Non-pigmented ciliary epithelial cell (primary cell): ENCODE results near the gene DLGAP4.

Experiments used
- DNase-seq: peaks from one replicate; pipeline ENCODE4 v3.0.0-alpha.2; 2010; ENCODE audit warnings: low read depth

Gene DLGAP4

DNA sequence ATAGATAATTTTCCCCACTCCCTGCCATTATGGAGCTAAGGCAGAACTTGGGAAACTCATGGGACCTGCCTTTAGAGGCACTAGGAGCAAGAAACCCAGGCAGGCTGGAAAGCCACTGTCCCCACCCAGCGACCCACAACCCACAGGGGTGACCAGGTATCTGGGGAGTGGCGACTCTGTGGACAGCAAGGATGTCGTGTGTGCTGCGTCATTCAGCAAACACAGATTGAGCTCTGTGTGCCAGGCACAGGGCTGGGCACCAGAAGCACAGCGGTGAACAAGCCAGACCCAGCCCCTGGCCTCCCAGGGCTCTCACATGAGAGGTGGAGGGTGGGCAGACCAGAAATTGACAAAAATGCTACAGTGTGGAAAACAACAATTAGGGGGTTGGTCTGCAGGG lies 27.7 kb downstream of the DLGAP4 start:
- no peak for DNase-seq

DNA sequence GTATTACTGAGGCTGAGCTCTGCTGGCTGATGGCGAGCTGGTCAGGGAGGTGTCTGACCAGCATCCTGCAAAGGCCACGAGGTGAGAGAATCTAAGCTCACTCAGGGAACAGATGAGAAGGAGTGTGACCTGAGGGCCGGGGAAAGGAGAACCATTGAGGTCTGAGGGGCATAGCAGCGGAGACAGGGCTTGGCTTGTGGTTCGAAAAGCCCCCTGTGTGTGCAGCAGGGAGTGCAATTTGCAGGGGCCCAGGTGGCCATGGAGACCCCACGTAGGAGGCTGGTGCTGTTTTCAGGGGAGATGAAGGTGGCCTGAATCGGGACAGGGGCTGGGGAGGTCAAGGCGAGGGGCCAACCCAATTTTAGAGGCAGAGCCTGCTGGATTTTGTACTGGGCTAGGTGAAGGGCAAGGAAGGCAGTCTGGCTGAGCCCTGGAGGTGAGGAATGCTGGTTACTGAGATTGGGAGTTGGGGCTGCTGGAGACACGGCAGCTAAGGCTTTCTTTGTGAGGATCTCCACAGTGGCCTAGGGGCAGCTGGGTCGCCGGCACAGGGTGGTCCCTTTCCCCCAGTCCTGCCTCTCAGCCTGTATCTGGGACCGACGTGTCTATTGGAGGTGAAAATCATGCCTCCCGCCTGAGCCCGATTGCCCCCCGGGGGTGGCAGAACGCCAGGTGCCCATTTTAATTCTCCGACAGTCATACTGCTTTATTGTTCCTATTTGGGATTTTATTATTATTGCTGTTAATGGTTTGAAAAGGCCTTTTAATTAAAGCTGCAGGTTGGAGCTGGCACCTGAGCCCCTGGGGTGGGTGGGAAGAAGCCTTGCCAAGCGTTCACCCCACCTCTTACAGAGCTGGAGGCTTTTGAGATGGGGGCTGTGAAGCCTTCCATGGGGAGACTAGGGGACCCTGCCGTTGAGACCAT lies 28.4 kb downstream of the DLGAP4 start:
- DNase-seq, result no peak

- DNase-seq, result no peak
Measured at GRCh38 chr20:36335206-36335870, 29.2 kb downstream of the DLGAP4 start.

GRCh38 chr20:36336204-36336603 lies 30.1 kb downstream of the DLGAP4 start:
- DNase-seq, result no peak

- no peak for DNase-seq
Measured at GRCh38 chr20:36336954-36337704, 31.0 kb downstream of the DLGAP4 start.

DNA sequence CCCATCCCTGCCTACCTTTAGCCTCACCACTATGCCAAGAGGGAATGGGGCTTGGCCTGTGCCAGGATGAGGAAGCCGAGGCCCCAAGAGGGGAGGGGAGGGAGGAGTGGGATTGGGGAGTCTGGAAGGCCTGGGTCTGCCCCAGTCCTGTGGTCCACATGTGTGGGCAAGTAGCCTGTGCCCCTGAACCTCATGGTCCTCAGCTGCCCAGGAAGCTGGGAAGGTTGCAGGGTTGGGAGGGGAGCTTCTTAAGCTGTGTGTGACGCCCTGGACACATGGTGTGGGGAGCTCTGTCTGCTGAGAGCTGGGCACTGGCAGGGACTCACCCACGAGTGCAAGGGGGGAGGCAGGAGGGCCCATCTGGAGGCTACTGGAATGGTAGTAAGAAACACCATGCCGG lies 31.7 kb downstream of the DLGAP4 start:
- DNase-seq, result no peak

DNA sequence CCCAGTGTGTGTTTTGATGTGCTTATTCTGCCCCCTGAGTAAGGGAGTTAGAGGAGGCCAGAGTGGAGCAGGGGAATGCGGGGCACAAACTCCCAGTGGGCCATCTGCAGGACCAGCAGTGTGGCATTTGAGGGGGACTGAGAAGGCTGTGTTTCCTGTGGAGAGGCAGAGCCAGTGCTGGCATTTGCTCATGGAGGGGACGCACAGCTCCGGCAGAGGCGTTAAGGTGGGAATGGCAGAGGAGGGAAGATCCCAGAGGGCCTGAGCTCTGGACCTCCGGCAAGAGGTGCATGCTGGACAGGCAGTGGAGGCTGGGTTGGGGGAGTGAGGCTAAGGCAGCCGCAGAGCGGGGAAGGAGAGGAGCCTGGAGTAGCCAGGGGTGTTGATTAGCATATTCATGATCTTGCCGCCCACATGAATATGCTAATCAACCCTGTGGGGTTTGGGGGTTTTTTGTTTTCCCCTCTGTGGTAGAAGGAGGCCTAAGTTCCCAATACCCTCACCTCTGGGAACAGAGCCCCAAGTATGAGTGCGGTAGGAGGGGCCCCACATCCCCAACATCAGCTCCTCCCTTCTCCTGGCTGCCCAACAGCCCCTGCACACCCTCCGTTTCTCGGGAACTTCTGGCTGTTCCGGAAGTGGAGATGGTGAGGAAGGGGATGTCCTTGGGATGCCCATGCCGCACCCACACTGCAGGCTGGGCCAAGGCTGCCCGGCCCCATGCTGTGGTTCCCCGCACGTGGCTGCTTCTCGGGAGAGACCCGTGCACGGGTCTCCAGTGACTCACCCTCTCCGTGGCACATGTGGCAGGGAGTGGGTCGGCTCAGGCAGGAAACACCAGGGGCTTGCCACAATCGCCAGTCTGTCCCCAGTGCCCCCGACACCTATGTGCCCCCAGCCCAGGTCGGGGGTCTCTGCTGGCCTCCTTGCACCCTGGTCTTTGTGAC lies 33.8 kb downstream of the DLGAP4 start:
- DNase-seq, result no peak

GRCh38 chr20:36340593-36340990 lies 34.5 kb downstream of the DLGAP4 start:
- DNase-seq, result no peak

- no peak for DNase-seq
Measured at GRCh38 chr20:36341331-36342020, 35.3 kb downstream of the DLGAP4 start.

GRCh38 chr20:36342331-36343120 lies 36.4 kb downstream of the DLGAP4 start:
- no peak for DNase-seq

DNA sequence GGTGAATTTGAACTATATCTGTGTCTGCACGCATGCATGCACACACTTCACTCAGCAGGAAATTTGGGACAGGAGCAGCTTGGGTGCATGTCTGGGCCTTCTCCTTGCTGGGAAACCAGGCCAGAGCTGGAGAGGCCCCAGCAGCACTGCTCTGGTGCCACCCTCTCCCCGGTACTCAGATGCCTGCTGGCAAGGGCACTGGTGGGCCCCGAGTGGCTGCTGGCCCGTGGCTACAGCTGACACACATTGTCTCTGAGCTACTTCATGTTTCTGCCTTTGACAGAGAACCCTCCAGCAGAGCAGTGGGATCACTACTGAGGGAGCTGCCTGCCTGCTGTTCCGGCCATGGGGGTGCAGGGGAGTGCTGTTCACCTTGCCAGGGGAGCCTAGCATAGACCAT lies 37.5 kb downstream of the DLGAP4 start:
- no peak for DNase-seq

GRCh38 chr20:36344517-36345132 lies 38.5 kb downstream of the DLGAP4 start:
- peak; percentile 1 for DNase-seq

GRCh38 chr20:36346256-36346655 lies 40.1 kb downstream of the DLGAP4 start:
- DNase-seq, result no peak

GRCh38 chr20:36349384-36350170 lies 43.4 kb downstream of the DLGAP4 start:
- no peak for DNase-seq

DNA sequence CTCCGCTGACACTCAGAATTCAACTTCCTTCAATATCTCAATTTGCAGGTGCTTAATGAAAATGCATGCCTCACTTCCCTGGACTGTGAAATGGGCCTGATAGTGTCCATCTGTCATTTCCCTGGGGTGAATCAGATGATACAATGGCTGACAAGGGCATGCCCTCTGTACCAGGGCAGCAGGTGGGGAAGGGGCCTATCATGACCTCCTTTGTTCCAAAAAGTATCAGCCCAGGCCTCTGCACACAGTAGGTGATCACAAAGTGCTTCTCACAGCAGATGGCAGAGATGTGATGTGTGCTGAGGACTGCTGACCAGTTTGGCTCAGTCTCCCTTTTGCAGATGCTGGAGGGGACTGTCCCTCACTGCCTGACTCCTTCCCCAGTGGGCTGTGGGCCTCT lies 44.3 kb downstream of the DLGAP4 start:
- DNase-seq, result no peak

- no peak for DNase-seq
Measured at GRCh38 chr20:36351937-36352336, 45.8 kb downstream of the DLGAP4 start.

DNA sequence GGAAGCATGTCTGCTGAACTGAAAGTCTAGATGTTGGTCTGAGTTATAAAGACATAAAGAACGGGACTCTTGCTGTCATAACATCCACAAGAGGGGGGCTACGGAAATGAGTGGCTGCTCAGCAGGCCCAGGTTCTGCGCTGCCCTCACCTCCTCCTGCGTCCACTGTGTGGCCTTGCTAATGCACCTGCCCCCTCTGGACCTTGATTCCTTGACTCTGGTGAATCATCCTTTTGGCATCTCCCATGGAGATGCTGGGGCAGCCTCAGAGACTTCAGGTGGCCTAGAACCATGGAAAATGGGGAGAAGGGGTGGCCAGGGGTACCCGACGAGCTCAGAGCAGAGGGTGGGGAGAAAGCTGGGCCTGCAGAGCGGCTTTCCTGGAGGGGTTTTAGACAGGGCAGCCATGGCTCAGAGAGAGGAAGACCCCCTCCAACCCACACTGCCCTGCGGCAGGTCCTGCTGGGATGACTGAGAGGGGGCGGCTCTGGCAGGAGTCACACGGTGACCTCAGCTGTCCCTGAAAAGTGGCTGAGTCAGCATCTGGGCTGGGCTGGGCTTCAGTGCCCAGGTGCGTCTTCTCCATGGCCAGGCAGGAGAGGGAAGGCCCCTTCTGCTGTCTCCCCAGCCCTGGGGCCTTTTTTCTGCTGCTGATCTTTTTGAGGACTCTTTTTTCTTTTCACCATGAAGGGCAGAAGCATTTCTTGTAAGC lies 46.9 kb downstream of the DLGAP4 start:
- DNase-seq, result no peak

GRCh38 chr20:36353740-36354139 lies 47.6 kb downstream of the DLGAP4 start:
- no peak for DNase-seq
